Right ventricle myocardium inferior (tissue), 1 donor: ENCODE results near the gene NOTCH2. TPM values are rescaled to one million over a fixed set of nuclear protein-coding genes. Genes with fewer than 3 reads are reported as not detected.
"Not testable (repeated sequence)": the region's sequence is repeated elsewhere in the genome, so short reads cannot be mapped to it uniquely, and the experiment has no call there.

Source experiments
- ATAC-seq: fragments of 200-7000 bp; cut with Tn5 transposase; one replicate; pipeline ENCODE4 v1.9.1; 2020; ENCODE audit warnings: mild to moderate bottlenecking, moderate library complexity
- DNase-seq: peaks from one replicate; pipeline ENCODE4 v3.0.0; 2021; ENCODE audit errors: missing footprints
- intact Hi-C: fragments of 100-400 bp; cut with DNase I; formaldehyde crosslinking; loops from one replicate; pipeline ENCODE4 v1.11.0; 2022
- total RNA-seq: library from RNA; stranded (reverse); fragmentation: NEBNext Ultra II Directional; extraction: Animal tissue kit (Norgen Biotek cat#: 25700); gene quantifications from one replicate; pipeline ENCODE4 v1.2.1, GENCODE V29; 2021
- donor health status: DM: no; HTN: yes; CAD: no; lungs with severe emphysema.

NOTCH2 gene
- total RNA-seq, 1 donor from 2014 or later = 21.4 TPM

DNA sequence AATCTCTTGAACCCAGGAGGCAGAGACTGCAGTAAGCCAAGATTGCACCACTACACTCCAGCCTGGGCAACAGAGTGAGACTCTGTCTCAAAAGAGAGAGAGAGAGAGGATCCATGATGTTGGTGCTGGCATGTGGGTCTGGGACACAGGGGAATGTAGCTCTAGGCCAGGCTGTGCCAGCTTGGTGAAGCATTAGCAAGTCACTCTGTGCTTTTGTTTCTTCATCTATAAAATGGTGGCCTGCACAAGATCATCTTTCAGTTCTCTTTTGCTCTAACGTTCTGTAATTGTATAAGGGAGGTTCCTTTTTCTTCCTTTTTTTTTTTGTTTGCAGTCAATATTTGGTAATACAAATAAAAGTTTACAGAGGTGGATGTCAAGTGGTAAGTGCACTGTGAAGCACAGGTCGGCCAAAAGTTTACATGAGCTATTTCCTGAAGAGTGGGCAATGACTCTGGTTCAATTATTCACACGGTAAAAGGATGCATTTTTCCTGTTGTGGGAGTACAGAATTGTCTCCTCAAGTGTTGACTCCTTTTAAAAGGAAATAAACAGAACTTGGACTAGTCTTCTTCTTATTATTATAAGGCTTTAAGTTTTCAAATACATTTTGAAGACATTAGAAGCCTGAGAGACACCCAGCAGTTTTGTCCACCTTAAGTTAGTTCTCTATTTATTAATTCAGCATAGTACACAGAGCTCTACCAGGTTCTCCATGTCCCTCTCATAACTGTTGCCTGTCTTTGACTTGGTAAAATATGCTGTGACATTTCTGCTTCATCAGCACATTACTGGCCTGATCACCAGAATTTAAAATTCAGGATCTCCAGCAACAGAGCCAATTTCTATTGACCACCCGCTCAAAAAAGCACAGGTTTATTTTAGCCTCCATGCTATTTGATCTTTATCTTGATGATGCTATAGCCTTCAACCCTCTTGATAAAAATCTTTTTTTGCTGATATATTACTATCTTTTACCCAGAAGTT is 23.1 kb upstream of the NOTCH2 start:
- ATAC-seq, DNase-seq, intact Hi-C loops: not testable (repeated sequence)

DNA sequence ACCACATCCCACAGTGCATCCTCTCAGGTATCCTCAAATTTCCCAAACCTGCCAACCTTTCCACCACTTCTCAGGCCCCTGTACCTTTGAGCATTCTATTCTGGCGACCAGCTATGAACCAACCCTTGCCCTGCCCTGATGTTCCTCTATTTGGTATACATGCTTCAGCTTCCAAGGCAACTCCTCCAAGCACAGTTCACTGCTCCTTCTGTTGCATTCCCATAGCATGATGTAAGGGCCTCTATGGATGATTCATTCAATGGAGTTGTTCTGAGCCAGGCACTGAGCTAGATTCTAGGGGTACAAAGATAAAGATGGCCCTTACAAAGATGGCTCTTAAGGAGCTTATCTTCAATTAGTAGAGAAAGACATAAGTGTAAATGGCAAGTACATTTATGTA is 21.4 kb upstream of the NOTCH2 start:
- intact Hi-C loops, DNase-seq, ATAC-seq: not testable (repeated sequence)

DNA sequence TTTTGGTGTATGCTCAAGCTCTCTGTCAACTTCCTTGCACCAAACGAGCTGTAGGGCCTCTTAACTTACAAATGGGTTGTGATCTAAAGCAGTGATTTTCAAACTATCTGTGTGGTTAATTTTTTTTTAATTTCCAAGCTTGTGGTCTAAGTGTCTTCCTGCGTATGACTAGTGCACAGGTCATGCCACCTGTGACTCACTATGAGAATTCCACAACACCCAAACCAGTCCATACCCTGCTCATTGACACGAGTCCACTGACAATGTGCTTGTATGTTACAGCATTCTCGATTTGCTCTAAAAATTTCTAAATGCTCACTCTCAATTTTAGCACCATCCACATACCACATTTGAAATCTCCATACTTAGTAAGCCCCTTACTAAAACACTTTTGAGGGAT is 18.5 kb upstream of the NOTCH2 start:
- DNase-seq, intact Hi-C loops, ATAC-seq: not testable (repeated sequence)

DNA sequence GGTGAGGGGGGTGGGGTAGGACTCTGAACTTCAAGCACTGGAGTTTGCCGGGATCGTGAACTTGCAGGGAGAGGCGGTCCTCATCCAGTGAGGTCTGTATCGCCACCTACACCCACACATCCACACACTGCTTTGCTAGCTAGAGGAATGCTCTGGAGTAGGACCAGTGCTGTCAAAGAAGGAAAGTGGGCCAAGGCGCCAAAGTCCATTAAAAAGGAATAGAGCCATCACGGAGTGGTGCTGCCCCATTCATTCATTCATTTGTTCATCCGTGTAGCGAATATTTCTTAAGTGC is 405 bp upstream of the NOTCH2 start:
- DNase-seq, intact Hi-C loops, ATAC-seq: not testable (repeated sequence)

DNA sequence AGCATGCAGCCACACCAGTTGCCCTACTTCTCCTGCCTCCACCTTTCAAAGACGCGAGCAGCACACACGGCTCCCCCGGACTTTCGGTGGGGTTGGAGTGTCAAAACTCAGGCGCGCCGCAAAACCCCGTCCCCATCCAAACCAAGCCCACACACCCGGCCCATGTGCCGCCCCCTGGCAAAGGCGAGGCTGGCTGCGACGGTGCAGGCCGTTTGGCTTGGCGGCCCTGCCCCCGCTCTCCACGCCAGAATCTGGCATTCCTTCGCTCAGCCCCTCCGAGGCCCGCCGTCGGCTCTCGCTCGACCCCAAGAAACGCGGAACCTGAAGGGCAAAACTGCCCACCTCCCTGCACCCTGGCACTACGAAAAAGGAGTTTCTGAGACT is 787 bp downstream of the NOTCH2 start:
- ATAC-seq, intact Hi-C loops, DNase-seq: not testable (repeated sequence)

DNA sequence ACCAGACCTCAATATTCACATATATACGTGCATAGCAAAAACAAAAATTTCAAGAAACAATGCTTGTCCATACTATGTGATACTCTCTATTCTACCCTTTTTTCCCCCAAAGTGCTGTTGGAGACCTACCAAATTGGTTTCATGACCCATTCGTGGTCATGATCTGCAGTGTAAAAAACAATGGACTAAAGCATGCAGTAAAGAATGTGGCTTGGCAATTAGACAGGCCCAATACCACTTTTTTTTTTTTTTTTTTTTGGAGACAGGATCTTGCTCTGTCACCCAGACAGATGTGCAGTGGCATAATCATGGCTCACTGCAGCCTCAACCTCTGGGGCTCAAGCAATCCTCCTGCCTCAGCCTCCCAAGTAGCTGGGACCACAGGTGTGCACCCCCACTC is 21.3 kb downstream of the NOTCH2 start:
- intact Hi-C loops, ATAC-seq, DNase-seq: not testable (repeated sequence)

DNA sequence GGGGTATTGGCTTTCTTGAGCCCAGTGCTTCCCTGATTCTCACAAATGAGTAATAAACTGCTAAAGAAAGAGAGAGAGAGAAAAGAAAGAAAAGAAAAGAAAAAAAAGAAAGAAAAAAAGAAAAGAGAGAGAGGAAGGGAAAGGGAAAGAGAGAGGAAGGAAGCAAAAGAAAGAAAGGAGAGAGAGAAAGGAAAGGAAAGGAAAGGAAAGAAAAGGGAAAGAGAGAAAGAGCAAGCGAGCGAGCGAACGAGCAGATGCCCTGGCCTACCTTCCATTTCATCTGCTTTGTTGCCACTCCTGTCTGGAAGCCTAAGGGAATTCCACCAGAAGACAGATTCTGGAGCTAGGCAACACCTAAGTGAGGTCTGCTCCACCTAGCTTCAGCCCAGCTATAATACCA is 27.7 kb downstream of the NOTCH2 start:
- intact Hi-C loops, DNase-seq: not testable (repeated sequence)

DNA sequence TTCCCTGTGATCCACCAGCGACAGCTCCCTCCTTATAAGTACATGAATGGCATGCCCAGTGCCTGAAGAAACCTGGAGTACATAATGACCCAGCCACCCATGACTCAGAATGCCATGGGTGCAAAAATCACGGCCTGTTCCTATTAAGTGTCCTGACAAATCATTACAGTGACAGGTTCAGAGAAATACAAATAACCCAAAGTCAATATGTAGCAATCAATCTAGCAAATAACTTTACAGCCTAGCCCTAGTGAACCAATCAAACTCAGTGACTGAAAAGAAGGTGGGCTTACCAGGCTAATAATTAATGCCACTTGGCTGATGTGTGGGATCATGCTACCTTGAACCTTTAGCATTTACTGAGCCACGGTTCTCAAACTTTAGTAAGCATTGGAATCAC is 37.2 kb downstream of the NOTCH2 start:
- intact Hi-C loops, ATAC-seq, DNase-seq: not testable (repeated sequence)

More for the DNA sequence above, 27.7 kb downstream of the NOTCH2 start:
- not testable (repeated sequence) for ATAC-seq

DNA sequence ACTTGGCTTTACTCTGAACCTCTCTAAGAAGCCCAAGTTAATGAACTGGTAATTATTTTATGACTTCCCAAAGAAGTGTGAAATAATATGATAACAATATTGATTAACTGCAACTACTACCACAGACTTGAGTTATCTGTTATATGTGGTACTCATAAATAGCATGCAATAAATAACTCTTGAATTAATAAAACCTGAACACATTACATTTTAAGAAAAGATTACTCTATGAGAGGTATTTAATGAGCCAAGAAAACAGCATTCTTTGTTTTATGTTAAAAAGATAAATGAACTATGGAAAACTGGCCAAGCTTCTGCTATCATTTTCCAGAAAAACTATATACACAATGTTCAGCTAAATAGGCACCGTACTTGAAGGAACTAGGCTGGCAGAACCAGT is 45.7 kb downstream of the NOTCH2 start:
- DNase-seq, ATAC-seq, intact Hi-C loops: not testable (repeated sequence)

DNA sequence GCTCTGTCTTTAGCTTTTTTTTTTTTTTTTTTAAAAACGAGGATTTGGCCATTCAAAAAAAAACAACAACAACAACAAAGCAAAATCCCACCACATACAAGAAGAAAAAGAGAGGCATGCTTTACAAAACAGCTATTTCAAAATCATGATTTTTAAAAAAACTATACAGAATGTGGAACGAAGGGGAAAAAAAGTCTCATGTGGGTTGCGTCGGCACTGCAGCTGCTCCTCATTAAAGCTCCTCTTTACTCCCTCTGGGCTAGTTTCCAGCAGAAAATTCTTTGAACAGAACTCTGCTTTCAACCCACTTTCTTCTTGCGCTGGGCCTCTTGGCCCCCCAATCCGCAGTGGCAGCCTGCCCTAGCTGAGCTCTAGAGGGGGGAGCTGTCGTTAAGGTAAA is 54.5 kb downstream of the NOTCH2 start:
- peak; percentile 55 for DNase-seq

DNA sequence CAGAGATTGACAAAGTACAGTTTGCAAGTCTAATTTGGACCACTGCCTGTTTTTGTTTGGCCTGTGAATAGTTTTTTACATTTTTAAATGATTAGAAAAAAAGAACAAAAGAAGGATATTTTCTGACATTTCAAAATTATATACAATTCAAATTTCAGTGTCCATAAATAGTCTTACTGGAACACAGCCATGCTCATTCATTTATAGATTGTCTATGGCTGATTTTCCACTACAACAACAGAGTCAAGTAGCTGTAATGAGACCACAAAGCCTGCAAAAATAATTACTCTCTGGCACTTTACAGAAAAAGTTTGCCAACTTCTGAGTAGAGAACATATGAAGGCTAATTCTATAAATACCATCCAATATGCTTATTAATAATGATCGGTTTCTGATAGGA is 61.1 kb downstream of the NOTCH2 start:
- ATAC-seq, DNase-seq: not testable (repeated sequence)

More for the DNA sequence above, 54.5 kb downstream of the NOTCH2 start:
- ATAC-seq, intact Hi-C loops: not testable (repeated sequence)

DNA sequence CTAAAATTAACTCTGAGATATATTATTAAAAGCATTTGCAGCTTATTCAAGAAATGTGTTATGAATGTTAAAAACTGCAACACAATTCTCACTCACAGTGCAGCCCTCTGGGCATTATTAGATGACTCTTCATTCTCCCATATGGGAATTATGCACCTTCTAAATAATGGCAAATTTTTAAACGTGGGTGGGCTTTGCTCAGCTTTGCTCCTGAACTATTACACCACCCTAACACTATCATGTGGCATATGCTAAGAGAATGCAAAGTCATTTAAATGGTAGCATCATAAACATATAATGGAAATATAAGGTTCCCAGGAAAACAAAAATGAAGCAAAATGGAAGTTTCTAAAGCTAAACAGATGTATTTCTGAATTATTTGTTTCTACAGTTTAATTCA is 61.6 kb downstream of the NOTCH2 start:
- ATAC-seq, intact Hi-C loops, DNase-seq: not testable (repeated sequence)

More for the DNA sequence above, 61.1 kb downstream of the NOTCH2 start:
- intact Hi-C loops = not testable (repeated sequence)

DNA sequence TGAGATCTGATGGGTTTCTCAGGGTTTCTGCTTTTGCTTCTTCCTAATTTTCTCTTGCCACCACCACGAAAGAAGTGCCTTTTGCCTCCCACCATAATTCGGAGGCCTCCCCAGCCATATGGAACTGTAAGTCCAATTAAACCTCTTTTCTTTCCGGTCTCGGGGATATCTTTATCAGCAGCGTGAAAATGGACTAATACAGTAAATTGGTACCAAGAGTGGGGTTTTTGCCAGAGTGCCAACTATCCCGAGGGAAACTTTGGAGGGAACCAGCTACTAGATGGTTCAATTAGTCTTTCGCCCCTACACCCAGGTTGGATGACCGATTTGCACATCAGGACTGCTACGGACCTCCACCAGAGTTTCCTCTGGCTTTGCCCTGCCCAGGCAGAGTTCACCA is 68.4 kb downstream of the NOTCH2 start:
- intact Hi-C loops, DNase-seq, ATAC-seq: not testable (repeated sequence)

DNA sequence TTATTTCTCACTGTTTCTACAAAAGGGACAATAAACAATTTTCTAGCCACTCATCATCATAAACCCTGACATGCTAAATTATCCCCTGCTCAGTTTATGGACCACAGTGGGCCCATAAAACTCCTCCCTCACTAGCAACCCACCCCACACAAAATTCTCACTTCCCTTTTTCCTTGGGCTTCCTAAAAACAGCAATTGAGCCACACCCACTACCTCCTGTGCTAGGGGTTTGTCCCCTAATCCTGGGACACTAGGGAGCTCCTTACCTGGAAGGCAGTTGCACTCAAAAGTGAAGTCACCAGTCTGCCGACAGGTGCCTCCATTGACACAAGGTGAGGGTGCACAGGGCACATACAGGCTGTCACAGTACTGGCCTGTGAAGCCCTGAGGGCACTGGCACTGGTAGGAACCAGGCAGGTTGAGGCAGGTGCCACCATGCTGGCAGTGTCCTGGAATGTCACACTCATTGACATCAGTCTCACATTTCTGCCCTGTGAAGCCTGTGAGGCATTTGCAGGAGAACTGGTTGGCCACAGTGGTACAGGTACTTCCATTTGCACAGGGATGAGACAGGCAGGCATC is 72.6 kb downstream of the NOTCH2 start:
- intact Hi-C loops, ATAC-seq: not testable (repeated sequence)
- DNase-seq = peak; percentile 28

DNA sequence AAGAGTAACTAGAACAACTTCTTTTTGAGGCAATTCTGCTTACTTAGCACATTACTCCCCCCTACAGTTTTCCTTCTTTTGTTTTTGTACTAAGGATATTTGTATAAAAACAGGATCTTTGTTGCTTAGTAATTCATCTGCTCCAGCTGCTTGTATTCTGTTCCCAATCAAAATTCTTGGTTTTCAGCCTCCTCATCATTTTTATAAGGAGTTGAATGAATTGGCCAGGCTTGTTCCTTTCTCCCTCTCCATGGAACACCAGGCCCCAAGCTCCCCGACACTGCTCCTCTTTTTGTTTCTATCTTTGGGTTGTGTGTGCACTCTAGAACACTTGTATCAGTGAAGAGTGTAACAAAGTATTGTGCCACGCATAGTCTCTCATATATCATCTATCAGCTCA is 73.5 kb downstream of the NOTCH2 start:
- ATAC-seq, DNase-seq: not testable (repeated sequence)

DNA sequence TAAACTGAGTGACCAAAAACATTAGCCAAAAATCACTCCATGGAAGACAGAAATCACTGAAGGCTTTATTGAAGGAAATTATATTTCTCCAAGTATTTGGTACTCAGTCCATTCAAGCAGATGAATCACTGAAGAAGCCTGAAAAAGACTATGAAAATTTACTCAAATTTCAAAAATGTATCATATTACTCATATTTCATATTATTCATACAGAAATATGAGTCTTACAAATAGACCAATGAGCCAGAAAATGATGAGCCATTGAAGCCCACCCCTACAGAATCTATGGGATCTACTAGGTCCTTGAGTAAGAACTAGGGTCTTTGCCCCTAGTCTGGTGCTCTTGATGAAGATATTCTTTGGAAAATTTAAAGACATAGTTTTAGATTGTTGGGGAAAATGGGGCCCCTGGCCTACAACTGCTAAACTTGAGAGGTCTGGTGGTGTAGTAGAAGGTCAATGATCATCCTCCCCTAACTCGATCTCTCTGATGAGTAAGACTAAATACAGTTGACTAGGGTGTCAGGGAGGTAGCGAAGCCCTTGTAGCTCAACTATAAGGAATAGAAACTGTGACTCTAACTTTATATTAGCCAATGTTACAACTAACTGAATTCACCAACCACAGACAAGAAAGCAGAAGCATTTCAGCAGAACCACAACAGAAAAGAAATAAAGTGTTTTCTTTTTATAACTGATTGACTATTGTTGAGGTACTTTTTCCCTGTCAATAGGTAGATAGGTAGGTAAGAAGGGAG is 81.0 kb downstream of the NOTCH2 start:
- intact Hi-C loops = no loop called here
- ATAC-seq = no peak
- no peak for DNase-seq

More for the DNA sequence above, 73.5 kb downstream of the NOTCH2 start:
- intact Hi-C loops = not testable (repeated sequence)

DNA sequence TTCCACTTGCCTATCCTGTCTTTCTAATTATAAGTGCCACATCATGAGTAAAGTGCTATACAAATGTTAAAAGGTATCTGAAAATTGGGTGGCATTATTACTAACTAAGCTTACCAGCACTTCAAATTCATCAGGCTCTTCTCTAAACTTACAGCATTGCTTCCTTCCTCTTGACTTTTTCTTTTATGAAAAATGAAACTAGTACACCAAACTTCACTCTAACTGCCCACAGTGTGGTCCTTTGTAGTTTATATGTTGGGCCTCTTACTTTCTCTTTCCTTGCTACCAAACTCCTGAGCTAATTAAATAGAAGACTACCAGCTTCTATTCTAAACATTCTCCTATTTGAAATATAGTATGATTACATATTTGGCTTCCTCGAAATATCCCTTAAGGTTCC is 81.8 kb downstream of the NOTCH2 start:
- DNase-seq (no peak), ATAC-seq (no peak)
- intact Hi-C loops = no loop called here

DNA sequence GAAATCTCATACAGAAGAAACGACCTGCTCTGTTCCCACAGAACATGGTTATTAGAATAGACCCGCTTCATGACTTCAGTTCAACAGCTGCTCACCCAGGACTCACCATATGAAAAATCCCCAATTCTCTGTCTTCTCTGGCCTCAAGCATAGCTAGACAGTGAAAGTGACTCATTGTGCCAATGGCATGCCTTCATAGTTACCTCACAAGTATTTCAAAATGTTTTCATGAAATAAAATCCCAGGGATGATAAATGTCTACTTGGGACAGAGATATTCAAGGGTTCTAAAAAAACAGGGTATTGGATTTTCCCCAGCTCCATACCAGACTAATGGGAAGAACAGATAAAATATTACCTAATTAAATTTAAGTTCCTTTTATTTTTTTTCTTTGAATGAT is 82.3 kb downstream of the NOTCH2 start:
- ATAC-seq (peak; percentile 93), DNase-seq (no peak)
- intact Hi-C loops = no loop called here

DNA sequence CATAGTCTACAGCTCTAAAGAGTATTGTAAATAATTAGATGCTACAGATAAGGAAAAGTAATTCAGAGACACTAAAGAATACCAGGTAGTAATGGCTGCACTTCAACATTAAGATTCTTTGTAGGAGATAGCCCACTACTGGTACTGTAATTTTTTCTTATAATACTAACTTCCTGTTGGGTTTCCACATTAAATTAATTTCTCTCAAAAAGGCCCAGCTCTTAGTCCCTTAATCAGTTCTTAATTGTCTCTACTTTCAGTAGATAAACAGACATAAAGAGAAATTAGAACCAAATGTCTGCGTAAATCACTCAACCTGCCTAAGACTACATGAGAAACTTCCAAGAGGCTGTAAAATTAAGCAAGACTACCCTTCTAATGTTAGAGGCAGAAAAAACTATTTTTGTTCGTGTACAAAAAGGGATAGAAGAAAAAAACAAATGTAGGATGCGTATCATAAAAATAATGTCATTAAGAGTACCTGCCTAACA is 83.4 kb downstream of the NOTCH2 start:
- no peak for ATAC-seq
- intact Hi-C loops = no loop called here
- no peak for DNase-seq
